Measurements from ENCODE around the gene TBL3.
A peak's percentile ranks its signal among the peaks of the same experiment; 100 is the strongest.

GRCh38 chr16:1959269-1960039, 12.4 kb upstream of the TBL3 start, which contains the start of gene NDUFB10:
- TF ChIP-seq YY1 (IDR thresholded peaks at IDR 0.05; ENCODE audit: low read depth) (peak; percentile 80), CREB1 (IDR thresholded peaks at IDR 0.05; ENCODE audit: low read depth) (no peak), CEBPB (IDR thresholded peaks at IDR 0.05) (no peak), REST (IDR thresholded peaks at IDR 0.05; ENCODE audit: low read depth) (no peak), MAX (IDR thresholded peaks at IDR 0.05) (peak; percentile 68; the same call in 1 of the 2 replicates), EP300 (IDR thresholded peaks at IDR 0.05; ENCODE audit: borderline replicate concordance) (no peak), TEAD4 (IDR thresholded peaks at IDR 0.05) (no peak), NFIC (IDR thresholded peaks at IDR 0.05) (no peak), EGR1 (IDR thresholded peaks at IDR 0.05) (no peak), RAD21 (IDR thresholded peaks at IDR 0.05; ENCODE audit: low read depth) (no peak)
